Spleen (tissue), 7 donors: ENCODE measurements around the gene CACNA2D3.

Source experiments
- POLR2A ChIP-seq, 3 donors: fragments of 450-650 bp; IDR thresholded peaks; one replicate each; pipeline ENCODE4 v1.5.1; 2017; ENCODE audit warnings: antibody characterized with exemption in 3 of 3, mild to moderate bottlenecking in 1 of 3
- POLR2AphosphoS5 ChIP-seq, 3 donors: sonication (generic); formaldehyde crosslinking; IDR thresholded peaks; one replicate each; pipeline ENCODE4 v1.5.1; 2017; ENCODE audit warnings: antibody characterized with exemption in 3 of 3
- TF ChIP-seq, protein P1 (sequence below), 11 experiments: fragments of 200-600 bp in 7 of 11; fragments of 450-650 bp in 4 of 11; sonication (generic) in 4 of 11; IDR thresholded peaks in 8 of 11; conservative IDR thresholded peaks in 3 of 11; 1 replicate in 7 of 11; 2 replicates in 4 of 11; pipeline versions ENCODE4 v1.4.0 to v1.8.0; 2016 to 2021; ENCODE audit warnings: antibody characterized with exemption in 11 of 11, inconsistent platforms in 4 of 11, mild to moderate bottlenecking in 1 of 11
- donor health status: DM: no; HTN: no; CAD: no; lungs with moderate emphysema.
- donor health status: DM: no; HTN: no; CAD: no.
- donor health status: DM: no; HTN: no; CAD: no.

DNA sequence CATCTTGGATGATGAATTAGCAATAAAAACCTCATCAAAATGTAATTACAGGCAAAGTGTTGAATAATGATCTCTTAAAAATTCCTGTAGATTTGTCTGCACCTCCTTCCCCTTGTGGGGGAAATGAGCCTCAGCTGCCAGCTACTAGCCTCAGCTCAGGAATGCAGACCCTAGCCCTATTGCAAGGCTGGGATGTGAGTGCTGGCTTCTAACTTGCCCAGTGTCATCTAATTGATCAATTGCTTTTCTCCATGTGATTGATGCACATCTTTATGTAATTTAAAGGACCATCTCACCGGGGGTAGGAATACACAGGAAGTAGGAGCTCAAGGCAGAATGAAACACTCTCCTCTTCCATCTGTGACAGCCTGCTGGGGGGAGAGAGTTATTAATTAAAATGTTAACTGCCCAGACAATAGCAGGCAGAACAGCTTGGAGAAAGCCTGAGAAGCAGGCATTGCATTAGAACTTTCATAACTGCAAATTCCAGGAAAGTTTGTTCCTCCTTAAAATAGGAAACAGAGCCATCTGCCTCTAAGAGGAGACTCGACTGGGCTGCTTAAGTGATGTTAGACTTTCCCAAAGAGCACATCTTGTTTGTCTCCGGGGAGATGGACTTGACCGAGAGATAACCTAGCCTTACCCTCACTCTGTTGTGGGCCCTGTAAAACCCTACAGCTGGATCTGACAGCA, 735.9 kb downstream of the CACNA2D3 start:
- TF ChIP-seq, protein P1, sequence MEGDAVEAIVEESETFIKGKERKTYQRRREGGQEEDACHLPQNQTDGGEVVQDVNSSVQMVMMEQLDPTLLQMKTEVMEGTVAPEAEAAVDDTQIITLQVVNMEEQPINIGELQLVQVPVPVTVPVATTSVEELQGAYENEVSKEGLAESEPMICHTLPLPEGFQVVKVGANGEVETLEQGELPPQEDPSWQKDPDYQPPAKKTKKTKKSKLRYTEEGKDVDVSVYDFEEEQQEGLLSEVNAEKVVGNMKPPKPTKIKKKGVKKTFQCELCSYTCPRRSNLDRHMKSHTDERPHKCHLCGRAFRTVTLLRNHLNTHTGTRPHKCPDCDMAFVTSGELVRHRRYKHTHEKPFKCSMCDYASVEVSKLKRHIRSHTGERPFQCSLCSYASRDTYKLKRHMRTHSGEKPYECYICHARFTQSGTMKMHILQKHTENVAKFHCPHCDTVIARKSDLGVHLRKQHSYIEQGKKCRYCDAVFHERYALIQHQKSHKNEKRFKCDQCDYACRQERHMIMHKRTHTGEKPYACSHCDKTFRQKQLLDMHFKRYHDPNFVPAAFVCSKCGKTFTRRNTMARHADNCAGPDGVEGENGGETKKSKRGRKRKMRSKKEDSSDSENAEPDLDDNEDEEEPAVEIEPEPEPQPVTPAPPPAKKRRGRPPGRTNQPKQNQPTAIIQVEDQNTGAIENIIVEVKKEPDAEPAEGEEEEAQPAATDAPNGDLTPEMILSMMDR (IDR thresholded peaks at IDR 0.05 in 8 of 11, conservative IDR thresholded peaks at IDR 0.05 in 3 of 11): no peak
- TF ChIP-seq POLR2A (IDR thresholded peaks at IDR 0.05): no peak
- TF ChIP-seq POLR2AphosphoS5 (IDR thresholded peaks at IDR 0.05): no peak
